NCI-H524 (cell line): ENCODE measurements around the gene OTOF.

ENCODE experiments used
- DNase-seq, 2 experiments: peaks; one replicate each; lab custom pipeline; 2025; lab: John Stamatoyannopoulos, UW

Gene OTOF

DNA sequence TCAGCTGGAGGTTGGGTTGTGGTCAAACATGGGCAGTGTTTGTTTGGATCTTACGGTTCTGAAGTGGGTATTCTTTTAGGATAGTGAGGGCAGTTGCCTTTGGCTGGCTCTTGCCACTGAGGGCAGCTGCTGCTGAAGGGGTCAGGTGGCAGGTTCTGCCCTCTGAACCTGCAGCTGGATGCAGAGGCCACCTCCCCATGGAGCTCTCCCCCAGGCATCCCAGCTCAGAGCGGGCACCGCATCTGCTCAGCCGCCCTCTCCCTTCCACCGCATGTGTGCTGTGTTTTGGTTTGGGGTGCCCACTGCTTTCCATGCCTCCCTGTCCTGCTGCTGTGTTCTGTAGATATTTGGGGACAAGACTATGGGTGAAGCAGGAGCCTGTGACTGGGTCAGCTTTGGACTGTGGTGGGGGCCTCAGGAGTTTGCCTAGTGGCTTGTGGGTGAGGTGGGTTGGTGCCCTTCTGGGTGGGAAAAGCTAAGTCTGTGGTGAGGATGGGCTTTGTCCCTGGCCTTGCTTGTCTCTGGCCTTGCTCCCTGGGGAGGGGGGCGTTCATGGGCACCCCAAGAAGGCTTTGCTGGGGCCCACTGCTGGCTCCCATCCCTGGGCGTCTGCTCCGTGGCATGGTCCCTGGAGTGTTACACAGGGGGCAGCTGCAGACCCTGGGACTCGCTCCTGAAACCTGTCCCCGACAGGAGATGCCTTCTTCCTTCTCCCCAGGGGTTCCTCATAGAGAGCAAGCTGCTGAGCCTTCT lies 28.5 kb downstream of the OTOF start:
- no peak for DNase-seq

DNA sequence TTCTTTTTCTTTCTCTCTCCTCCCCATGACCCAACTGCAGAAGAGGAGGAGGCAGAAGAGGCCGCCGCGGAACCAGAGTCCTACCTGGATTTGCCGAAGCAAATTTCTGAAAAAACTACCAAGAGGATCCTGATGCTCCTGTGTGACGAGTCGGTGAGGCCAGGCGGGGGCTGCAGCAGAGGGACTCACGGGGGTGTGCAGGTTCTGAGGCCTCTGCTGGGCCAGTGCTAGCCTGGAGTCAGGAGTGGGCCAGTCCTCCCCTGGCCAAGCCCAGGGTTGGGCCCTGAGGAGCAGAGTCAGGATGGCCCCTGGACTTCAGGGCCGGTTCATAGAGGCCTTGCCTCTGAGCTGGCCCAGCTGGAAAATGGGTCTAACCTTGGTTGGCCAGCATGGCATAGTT lies 29.3 kb downstream of the OTOF start:
- no peak for DNase-seq

- no peak for DNase-seq
Measured at GRCh38 chr2:26444236-26444635, 33.7 kb downstream of the OTOF start.

DNA sequence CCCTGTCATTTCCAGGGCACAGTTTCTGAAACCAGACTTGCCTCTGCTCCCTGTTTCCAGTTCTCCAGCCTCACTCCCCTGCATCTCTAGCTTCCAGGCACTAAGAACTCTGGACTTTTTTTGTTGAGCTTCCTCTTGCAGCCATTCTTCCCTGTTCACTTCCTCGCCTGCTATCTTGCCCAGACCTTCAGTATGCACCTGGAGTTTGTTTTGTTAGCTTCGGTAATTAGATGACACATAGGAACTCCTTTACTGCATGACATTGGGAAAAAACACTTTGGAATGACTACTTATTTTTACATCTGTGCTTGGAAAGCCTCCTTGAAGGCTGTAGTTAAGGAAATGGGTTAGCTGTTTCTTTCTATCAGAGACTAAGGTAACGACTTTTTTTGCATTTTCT lies 35.2 kb downstream of the OTOF start:
- no peak for DNase-seq

GRCh38 chr2:26442301-26442700 lies 35.6 kb downstream of the OTOF start:
- DNase-seq, result no peak

DNA sequence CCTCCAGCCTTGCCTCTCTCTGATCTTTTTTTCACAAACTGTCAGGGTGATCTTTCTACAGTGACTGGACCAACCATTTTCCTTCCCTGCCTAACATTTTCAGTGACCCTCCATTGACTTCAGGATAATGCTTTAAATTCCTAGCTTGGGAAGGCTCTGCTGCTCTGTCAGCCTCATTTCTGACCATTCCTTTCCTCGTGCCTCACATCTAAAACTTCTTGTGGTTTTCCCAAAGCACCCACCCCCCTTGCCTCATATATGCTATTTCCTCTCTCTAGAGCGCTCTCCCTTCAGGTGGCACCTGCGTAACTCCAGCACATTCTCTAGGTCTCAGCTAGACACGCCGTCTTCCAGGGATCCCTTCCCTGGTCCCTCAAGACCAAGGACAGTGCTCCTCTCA lies 39.0 kb downstream of the OTOF start:
- no peak for DNase-seq

- DNase-seq, result peak; percentile 61 to 82
Measured at GRCh38 chr2:26438526-26438925, 39.4 kb downstream of the OTOF start.

- DNase-seq, result no peak
Measured at GRCh38 chr2:26435106-26435505, 42.8 kb downstream of the OTOF start.

DNA sequence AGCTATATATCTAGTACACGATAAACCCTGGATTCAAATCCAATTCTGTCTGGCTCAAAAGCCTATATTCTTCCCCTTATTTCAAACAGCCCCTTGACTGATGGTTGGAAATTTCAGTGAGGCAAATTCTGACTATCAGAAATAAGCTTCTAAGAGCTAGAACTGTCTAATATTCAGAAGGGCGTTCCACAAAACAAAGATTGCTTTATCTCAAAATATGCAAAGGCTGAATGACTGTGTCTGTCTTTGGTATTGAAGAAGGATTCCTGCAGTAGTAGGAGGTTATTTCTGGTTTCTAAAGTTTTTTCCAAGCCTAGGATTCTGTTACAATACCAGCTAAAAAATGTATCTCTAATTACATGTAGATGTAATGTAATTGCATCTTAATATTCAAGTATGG lies 45.1 kb downstream of the OTOF start:
- no peak for DNase-seq

GRCh38 chr2:26432363-26432762 lies 45.6 kb downstream of the OTOF start:
- no peak for DNase-seq

GRCh38 chr2:26430826-26431225 lies 47.1 kb downstream of the OTOF start:
- no peak for DNase-seq

DNA sequence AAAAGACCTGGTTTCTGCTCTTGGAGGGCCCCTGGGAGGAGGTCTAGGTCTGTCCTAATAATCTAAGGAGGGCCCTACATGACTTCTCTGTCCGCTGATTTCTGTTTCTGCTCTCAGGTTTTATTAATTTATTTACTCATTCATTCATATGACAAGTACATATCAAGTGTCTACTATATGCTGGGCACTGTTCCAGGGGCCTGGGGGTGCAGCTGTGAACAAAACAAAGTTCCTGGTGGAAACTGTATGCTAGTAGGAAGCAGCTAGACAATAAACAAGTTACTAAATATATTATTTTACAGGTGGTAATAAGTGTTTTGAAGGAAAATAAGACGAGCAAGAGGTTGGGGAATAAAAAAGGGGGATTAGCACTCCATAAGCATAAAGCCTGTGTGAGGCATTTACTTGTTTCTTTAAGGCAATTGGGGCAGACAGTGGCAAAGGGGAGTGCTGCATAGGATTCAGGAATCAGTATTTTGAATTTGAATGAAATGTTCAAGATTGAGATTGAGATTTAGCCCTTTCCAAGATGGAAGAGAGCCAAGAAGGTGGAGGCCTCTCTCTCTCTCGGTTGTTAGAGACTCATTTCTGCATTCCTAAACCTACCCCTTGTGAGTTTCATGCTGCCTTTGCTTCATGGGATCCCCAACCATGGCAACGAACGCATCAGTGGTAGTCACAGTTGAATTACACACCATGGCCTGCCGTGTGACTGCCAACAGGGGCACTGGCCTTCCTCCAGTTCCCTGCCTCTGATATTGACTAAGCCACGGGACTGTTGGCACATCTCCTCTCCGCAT lies 47.9 kb downstream of the OTOF start:
- DNase-seq, result peak; percentile 16 to 80

GRCh38 chr2:26428846-26429245 lies 49.1 kb downstream of the OTOF start:
- no peak for DNase-seq

DNA sequence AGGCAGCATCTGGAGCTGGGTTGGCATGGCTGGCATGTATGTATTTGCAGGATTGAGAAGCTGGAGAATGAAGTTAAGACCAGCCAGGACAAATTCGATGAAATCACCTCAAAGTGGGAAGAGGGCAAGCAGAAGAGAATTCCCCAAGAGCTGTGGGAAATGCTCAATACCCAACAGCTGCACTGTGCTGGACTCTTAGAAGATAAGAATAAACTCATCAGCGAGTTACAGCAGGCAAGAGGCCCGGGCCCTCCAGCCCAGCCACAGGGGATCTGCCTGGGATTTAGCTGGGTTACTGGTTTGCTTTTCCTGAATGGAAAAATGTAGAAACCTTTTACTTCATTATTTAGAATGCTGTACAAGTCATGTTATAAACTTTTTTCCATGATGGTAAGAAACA lies 53.7 kb downstream of the OTOF start:
- no peak for DNase-seq

DNA sequence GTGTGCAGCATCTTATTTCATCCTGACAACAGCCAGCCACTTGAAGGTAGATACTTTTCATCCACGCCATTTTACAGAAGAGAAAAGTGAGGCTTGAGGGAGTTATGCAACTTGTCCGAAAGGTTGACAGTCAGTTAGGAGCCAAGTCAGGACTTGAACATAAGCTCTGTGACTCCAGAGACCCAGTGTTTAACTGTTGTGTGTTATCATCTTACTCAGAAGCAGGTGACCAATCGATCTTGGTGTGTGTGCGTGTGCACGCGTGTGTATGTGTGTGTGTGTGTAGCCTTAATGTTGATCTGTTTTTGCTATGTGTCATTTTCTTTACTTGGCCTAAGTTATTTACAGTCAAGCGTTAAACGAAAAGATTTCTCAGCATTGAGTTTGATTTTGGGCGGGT lies 54.2 kb downstream of the OTOF start:
- no peak for DNase-seq

DNA sequence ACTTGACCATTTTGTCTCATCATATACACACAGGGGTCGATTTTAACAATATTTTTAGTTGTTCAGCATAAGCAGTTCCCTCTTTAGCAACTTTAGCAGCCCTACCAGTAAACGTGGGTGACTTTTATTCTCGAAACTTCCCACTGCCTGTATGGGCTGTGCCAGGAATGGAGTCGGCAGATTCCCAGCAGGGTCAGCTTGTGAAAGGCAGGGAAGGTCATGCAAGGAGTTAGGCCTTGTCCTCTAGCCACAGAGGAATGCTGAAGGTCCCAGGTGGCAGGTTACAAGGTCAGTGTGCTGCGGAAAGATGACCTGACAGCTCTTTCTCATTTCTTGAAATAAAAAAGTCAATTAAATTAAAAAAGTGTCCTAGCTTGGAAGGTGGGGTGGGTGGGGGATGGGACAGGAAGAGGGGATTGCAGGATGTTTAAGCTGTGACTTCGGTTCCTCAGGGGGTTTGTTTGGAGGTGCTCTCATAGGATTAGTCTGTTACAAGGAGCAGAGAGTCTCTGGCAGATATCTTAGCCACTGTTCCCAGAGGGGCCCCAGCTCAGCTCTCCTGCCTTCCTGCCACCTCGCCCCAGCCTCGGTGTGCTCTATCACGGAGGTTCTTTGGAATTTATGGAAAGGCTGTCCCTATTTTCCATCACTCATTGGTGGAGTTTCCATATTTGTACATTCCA lies 54.8 kb downstream of the OTOF start:
- no peak for DNase-seq

GRCh38 chr2:26421961-26422360 lies 56.0 kb downstream of the OTOF start:
- no peak for DNase-seq

- peak in 1 of 2 experiments; percentile 28 for DNase-seq
Measured at GRCh38 chr2:26414311-26414710, 63.6 kb downstream of the OTOF start.

GRCh38 chr2:26412091-26412673 lies 65.7 kb downstream of the OTOF start:
- no peak for DNase-seq

- DNase-seq, result no peak
Measured at GRCh38 chr2:26411419-26411818, 66.5 kb downstream of the OTOF start.

- no peak for DNase-seq
Measured at GRCh38 chr2:26410764-26411243, 67.1 kb downstream of the OTOF start.

DNA sequence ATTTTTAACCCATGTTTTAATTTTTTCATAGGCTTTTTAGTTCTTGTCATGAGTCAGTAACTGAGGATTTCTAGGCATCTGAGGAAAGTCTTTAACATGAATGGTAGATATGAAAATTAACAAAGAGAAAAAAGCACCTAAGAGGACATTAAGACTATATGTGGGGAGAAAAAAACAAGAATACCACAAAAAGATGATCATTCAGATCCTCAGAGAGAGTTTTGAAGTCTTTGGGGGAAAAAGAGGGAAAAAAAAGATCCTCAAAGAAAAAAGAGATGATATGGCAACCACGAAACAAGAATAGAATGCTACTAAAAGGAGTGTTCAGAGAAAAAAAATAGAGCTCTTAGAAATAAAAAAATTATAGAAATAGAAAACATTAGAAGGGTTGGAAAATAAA lies 68.1 kb downstream of the OTOF start:
- DNase-seq, result no peak
